Lung (tissue), 12 donors: ENCODE measurements around the gene CDC34. TPM values are rescaled to one million over a fixed set of nuclear protein-coding genes. Genes with fewer than 3 reads are reported as not detected.

Experiments
- ATAC-seq: fragments of 200-7000 bp; cut with Tn5 transposase; one replicate; pipeline ENCODE4 v1.9.1; 2020; ENCODE audit warnings: moderate number of reproducible peaks; ENCODE audit not compliant: insufficient read depth, low FRiP score
- DNase-seq, 3 donors: peaks; one replicate each; pipeline ENCODE4 v3.0.0-alpha.2; 2013 to 2017
- H3K27ac ChIP-seq, 2 donors: one replicate each; pipeline ENCODE4 v1.5.1; 2013; ENCODE audit warnings: mild to moderate bottlenecking in 2 of 2, moderate library complexity in 2 of 2, control low read depth in 1 of 2, inconsistent platforms in 1 of 2, low read depth in 1 of 2, low read length in 1 of 2
- H3K27me3 ChIP-seq, 3 donors: one replicate each; pipeline ENCODE4 v1.5.1; 2013; ENCODE audit warnings: low read length in 2 of 3; ENCODE audit not compliant: control insufficient read depth in 3 of 3, insufficient read depth in 3 of 3
- H3K36me3 ChIP-seq, 4 donors: one replicate each; pipeline ENCODE4 v1.5.1; 2013; ENCODE audit warnings: low read length in 4 of 4, mild to moderate bottlenecking in 1 of 4, moderate library complexity in 1 of 4; ENCODE audit not compliant: control insufficient read depth in 4 of 4, insufficient read depth in 4 of 4
- H3K4me1 ChIP-seq, 5 donors: one replicate each; pipeline ENCODE4 v1.5.1; 2013; ENCODE audit warnings: low read length in 5 of 5, mild to moderate bottlenecking in 2 of 5, moderate library complexity in 1 of 5; ENCODE audit not compliant: control insufficient read depth in 5 of 5, insufficient read depth in 5 of 5
- H3K4me3 ChIP-seq: one replicate; pipeline ENCODE4 v1.5.1; 2013; ENCODE audit warnings: mild to moderate bottlenecking, control low read depth, moderate library complexity
- H3K9ac ChIP-seq, 2 donors: one replicate each; pipeline ENCODE4 v1.5.1; 2013; ENCODE audit warnings: low read length in 2 of 2, control low read depth in 1 of 2; ENCODE audit not compliant: insufficient read depth in 1 of 2
- H3K9me3 ChIP-seq, 4 donors: one replicate each; pipeline ENCODE4 v1.5.1; 2013; ENCODE audit warnings: low read length in 3 of 4, mild to moderate bottlenecking in 1 of 4, moderate library complexity in 1 of 4; ENCODE audit not compliant: control insufficient read depth in 4 of 4, insufficient read depth in 3 of 4
- CTCF ChIP-seq: IDR thresholded peaks from 2 replicates; pipeline ENCODE4 v1.5.1; 2012; ENCODE audit warnings: mild to moderate bottlenecking; ENCODE audit errors: control extremely low read depth, extremely low read depth
- WGBS, 2 donors: extraction: QIAGEN DNeasy Blood & Tissue Kit; methylation state at CpG; one replicate each; pipeline ENCODE4 v1.1.7; 2013; 5-methylcytosine and 5-hydroxymethylcytosine counted together
- polyA plus RNA-seq, 2 donors: library from polyadenylated mRNA; stranded (reverse); fragments of 200-250 nt; gene quantifications; one replicate each; pipeline ENCODE4 v1.2.1, GENCODE V29; 2013
- total RNA-seq, 2 donors: library from RNA; depleted of rRNA in 1 of 2; stranded (reverse); fragments of >200 nt in 1 of 2; gene quantifications; one replicate each; pipeline ENCODE4 v1.2.1, GENCODE V29; 2014 to 2021
- donor health status: control.
- donor health status: control.
- donor health status: Bipolar disorder and iron deficiency.
- donor health status: healthy.
- donor health status: DM: yes; HTN: yes; CAD: no.

CDC34 gene
- total and polyA plus RNA-seq, 4 donors, result 42.9 to 89.1 (median 60.1) TPM

- ATAC-seq, result no peak
- Histone ChIP-seq H3K27me3 (no peaks in the 10 kb centered on the region), H3K36me3 (no peaks in the 10 kb centered on the region), H3K9me3 (no peaks in the 10 kb centered on the region), H3K9ac (no peak overlapping the region), H3K4me1 (peaks cover 0 to 10% (median 7%) of the 10 kb centered on the region in 5 donors), H3K27ac (no peak overlapping the region), H3K4me3 (no peak overlapping the region)
- DNase-seq, result no peak
- no peak for TF ChIP-seq CTCF
- WGBS, 2 donors, result 72 to 87% methylated on average over 20 of the region's 20 CpGs
Observed at GRCh38 chr19:554817-555216, 23.3 kb downstream of the CDC34 start.

- Histone ChIP-seq H3K9me3 (no peaks in the 10 kb centered on the region), H3K4me1 (peaks cover 0 to 10% (median 7%) of the 10 kb centered on the region in 5 donors), H3K36me3 (no peaks in the 10 kb centered on the region), H3K4me3 (no peak overlapping the region), H3K27ac (no peak overlapping the region), H3K27me3 (no peaks in the 10 kb centered on the region), H3K9ac (no peak overlapping the region)
- DNase-seq (no peak), ATAC-seq (no peak)
- 90 to 92% methylated on average over 14 of the region's 14 CpGs for whole genome bisulfite sequencing, 2 donors
- TF ChIP-seq CTCF, result no peak
Observed at GRCh38 chr19:555474-555808, 23.9 kb downstream of the CDC34 start.

- H3K4me1 ChIP-seq, result peaks cover 0 to 10% (median 7%) of the 10 kb centered on the region in 5 donors
- H3K27ac ChIP-seq, result peak overlapping the region; percentile 11 to 17
- no peak overlapping the region for H3K9ac ChIP-seq
- TF ChIP-seq CTCF, result no peak
- H3K36me3 ChIP-seq, result no peaks in the 10 kb centered on the region
- ATAC-seq (no peak), DNase-seq (no peak)
- no peak overlapping the region for H3K4me3 ChIP-seq
- H3K27me3 ChIP-seq, result no peaks in the 10 kb centered on the region
- H3K9me3 ChIP-seq, result no peaks in the 10 kb centered on the region
- WGBS, 2 donors, result 81 to 83% methylated on average over 31 of the region's 31 CpGs
Observed at GRCh38 chr19:556611-557382, 25.2 kb downstream of the CDC34 start.
